Activated naive CD8-positive, alpha-beta T cell treated with anti-CD3 and anti-CD28 coated beads, Interleukin-2, amount 50 U/mL, for 16 hours (primary cell): ENCODE measurements around the gene ZNF417.
"Not testable (repeated sequence)": the region's sequence is repeated elsewhere in the genome, so short reads cannot be mapped to it uniquely, and the experiment has no call there.

ENCODE experiments used
- DNase-seq: peaks from one replicate; pipeline ENCODE4 v3.0.0-alpha.2; 2020; ENCODE audit warnings: low read depth, low spot score

The ZNF417 gene

GRCh38 chr19:57887195-57887941 lies 29.0 kb downstream of the ZNF417 start:
- DNase-seq: no peak

- no peak for DNase-seq
These were observed 30.3 kb downstream of the ZNF417 start for GRCh38 chr19:57886046-57886445.

- not testable (repeated sequence) for DNase-seq
These were observed 42.3 kb downstream of the ZNF417 start for GRCh38 chr19:57873883-57874799.

GRCh38 chr19:57872450-57872849 lies 43.9 kb downstream of the ZNF417 start:
- DNase-seq: no peak

- DNase-seq: no peak
These were observed 46.2 kb downstream of the ZNF417 start for GRCh38 chr19:57870225-57870624.

- DNase-seq: not testable (repeated sequence)
These were observed 46.7 kb downstream of the ZNF417 start for GRCh38 chr19:57869655-57870054.

GRCh38 chr19:57867868-57868492 lies 48.4 kb downstream of the ZNF417 start:
- DNase-seq: no peak
